Inferior parietal cortex (tissue), 1 donor: ENCODE results near the gene GEMIN7.
A peak's percentile ranks its signal among the peaks of the same experiment; 100 is the strongest.

Experiments used
- DNase-seq: peaks from one replicate; pipeline ENCODE4 v3.0.0-alpha.2; 2016; ENCODE audit errors: extremely low spot score

Gene GEMIN7, protein sequence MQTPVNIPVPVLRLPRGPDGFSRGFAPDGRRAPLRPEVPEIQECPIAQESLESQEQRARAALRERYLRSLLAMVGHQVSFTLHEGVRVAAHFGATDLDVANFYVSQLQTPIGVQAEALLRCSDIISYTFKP

DNA sequence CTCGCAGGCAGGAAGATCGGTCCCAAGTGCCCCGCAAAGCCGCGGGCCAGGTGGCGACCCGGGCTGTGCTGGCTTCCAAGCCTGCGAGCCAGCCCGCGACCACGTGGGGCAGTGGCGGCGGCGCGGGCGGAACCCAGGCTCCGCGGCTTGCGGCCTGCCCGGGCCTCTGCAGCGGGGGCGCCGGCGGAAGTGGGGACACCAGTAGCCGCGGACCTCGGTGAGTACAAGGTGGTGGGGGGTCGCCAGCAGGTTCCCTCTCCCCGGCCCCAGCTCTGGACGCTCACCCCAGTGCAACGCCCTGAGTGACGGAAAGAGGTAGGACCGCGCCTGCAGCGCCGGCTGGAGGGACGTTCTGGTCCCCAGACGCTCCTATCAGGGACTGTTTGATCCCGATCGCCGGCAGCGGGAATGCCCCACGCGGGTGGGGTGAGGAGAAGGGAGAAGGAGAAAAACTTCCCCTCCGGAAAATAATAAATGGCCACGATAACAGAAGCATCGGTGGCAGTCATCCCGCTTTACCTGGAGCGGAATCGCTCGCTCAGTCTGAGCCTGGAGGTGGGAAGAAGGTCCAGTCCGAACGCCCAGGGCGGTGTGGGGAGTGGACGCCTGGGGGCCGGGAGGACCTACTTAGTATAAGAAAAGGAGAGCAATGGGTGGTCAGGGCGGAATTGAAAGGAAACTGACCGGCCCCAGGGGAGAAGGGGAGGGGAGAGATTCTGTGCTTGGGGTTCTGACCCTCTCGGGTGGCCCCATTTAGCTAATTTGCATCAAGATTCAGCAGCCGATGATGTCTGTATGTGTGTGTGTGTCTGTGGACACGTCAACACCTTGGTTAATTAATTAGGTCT is at the start of gene GEMIN7:
Gene GEMIN7 (plus strand): TSS at position 198 of the 848 bp plus-strand sequence. CDS start 10,855 bp downstream, outside the sequence.
- peak; percentile 69 for DNase-seq

DNA sequence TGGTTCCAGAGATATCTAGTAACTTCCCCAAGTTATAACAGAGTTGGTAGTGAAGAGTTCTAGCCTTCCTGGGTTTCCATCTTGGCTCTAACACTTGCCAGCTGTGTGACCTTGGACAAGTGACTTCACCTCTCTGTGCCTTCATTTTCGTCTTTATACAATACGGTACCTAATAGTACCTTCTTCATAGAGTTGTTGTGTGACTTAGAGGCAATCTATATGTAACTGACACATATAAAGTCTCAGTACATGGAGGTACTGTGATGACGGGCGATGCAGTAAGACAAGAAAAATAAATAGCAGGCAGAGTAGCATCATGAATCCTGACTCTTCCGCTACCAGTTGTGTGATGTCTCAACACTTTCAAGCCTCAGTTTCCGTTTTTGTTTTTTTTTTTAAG is 48.2 kb upstream of the GEMIN7 start:
- DNase-seq: no peak

DNA sequence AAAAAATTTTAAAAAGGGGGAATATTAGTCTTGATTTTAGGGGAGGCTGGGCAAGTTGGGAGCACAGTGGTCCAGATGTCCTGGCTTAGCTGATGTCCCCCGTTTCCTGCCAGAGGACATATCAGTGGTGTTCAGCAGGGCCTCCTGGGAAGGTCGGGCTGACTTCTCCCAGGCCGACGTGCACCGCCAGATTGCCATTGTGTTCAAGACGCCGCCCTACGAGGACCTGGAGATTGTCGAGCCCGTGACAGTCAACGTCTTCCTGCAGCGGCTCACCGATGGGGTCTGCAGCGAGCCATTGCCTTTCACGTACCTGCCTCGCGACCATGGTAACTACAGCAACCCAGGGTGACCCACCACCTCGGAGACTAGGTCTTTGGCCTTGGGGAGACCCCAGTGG is 46.6 kb upstream of the GEMIN7 start:
- DNase-seq: no peak

DNA sequence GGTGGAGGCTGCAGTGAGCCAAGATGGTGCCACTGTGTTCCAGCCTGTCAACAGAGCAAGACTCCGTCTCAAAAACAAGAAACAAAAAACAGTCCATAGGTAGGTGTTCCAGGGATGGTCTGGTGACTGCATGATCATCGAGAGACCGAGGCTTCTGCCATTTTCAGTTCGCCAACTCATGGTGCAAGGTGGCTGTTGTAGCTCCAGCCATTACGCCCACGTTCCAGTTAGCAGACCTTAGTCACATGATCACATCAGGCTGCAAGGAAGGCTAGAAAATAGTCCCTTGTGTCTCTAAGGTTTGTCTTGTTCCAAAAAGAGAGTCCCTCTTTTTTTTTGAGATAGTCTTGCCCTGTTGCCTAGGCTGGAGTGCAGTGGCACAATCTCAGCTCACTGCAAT is 43.3 kb upstream of the GEMIN7 start:
- DNase-seq: no peak

DNA sequence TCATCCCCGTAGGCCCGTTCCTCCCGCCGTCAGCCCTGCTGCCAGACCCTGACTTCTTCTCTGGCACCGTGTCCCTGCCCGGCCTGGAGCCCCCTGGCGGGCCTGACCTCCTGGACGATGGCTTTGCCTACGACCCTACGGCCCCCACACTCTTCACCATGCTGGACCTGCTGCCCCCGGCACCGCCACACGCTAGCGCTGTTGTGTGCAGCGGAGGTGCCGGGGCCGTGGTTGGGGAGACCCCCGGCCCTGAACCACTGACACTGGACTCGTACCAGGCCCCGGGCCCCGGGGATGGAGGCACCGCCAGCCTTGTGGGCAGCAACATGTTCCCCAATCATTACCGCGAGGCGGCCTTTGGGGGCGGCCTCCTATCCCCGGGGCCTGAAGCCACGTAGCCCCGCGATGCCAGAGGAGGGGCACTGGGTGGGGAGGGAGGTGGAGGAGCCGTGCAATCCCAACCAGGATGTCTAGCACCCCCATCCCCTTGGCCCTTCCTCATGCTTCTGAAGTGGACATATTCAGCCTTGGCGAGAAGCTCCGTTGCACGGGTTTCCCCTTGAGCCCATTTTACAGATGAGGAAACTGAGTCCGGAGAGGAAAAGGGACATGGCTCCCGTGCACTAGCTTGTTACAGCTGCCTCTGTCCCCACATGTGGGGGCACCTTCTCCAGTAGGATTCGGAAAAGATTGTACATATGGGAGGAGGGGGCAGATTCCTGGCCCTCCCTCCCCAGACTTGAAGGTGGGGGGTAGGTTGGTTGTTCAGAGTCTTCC is 41.5 kb upstream of the GEMIN7 start:
- no peak for DNase-seq

DNA sequence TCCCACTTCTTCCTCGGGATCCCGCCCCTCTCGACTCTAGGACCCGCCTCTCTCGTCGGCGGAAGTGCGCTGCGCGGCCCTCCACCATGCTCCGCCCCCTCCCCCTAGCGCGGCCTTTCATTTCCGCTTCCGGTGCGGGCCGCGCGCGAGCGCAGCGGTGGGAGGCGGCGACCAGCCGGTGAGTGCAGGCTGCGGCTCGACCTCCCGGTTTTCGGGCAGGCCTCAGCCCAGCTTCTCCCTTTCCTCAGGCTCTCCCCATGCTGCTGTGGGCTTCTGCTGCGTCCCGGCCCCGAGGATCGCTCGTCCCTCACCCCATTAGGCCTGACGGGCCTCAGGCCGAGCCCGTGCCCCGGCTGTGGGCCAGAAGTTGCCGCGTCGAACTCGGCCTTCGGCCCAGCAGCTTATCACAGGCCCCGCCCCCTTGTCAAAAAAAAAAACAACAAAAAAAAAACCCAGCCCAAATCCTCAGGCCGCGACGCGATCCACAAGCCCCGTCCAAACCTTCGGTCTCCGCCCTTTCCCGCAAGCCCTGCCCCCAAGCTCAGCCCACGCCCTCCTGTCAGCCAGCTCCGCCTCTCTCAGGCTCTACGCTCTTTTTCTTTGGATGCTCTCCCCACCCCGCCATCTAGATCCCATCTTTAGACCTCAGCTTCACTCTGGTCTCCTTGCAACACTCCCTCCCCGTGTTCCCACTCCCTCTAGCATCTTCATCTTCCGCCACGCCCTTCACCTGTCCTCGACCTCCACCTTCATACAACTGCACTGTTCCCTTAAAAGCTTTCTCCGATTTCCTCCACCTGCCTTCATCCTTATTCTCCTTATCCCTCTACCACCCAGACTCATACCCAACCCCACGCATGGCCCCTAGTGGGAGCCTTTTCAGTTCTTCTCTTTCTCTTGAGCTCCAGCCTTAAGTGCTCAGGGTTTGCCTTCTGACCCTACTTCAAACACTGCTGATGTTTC is 39.8 kb upstream of the GEMIN7 start, which contains the start of gene CLASRP:
Gene CLASRP (plus strand): TSS at position 115 of the 963 bp plus-strand sequence. CDS start 1,168 bp downstream, outside the sequence.
- DNase-seq: peak; percentile 92

DNA sequence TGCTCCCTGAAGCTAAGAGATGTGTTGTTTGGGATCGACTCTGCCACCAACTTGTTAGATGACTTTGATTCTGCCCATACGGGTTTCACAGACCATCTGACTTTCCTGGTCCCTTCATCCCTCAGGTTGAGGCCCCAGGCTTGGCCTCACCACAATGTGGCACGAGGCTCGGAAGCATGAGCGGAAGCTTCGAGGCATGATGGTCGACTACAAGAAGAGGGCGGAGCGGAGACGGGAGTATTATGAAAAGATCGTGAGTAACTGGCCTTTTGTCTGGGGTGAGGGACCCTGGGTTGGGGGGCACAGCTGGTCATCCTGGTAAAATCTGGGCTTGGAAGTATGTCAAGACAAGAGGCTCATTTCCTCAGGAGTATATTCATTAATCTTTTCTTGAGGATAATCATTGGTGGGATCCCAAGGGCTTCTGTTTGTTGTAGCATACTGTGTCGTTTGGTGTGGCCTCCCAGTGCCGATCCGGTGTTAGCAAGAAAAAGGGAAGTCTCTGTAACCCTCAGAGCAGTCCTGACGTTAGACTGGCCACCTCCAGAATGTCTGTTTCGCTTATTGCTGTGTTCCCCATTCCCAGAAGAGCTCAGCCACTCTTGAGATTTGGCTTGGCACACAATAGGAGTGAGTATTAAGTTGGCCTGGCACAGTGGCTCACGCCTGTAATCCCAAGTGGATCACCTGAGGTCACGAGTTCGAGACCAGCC is 38.8 kb upstream of the GEMIN7 start:
- DNase-seq: no peak

DNA sequence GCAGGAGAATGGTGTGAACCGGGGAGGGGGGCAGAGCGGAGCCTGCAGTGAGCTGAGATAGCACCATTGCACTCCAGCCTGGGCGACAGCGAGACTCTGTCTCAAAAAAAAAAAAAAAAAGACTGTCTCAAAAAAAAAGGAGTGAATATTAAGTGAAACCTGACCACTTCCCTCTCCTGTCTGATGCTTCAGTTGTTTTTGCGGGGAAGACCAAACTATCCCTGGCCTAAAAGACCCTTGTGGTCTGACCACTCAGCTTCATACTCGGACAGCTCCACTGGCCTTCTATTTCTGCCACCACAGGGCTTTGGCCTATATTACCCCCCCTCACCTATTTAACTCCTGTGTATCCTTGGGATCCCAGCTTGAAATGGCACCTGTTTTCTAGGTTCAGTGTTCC is 37.9 kb upstream of the GEMIN7 start:
- DNase-seq: no peak

DNA sequence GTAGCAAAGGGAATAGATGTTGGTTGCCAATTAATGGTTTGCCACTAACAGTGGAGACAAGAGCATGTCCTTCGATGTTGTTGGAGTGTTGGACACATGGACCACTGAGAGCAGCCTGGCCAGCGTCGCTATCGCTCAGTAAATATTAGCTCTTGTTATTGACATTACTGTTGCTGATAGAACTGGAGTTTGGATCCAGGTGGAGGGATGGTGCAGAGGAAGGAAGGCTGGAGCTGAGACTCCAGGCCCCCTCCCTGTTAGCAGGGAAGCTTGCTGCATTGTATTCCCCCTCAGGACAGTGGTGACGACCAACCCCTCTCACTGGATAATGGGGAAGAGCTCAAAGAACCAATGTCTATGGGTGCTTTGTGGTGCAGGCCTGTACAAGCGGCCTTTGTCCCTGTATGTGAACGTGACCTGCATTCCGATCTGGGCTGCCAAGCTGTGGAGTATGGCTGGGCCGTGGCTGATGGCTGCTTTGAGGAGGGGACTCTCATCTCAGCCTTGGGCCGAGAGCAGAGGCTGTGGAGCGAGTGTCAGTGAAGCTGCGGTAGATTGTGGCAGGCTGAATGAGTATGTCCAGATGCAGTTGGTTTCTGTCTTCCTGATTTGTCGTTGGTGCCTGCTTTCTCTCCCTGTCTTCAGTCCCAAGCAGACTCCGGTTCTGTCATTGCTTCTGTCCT is 33.2 kb upstream of the GEMIN7 start:
- DNase-seq: peak; percentile 86

DNA sequence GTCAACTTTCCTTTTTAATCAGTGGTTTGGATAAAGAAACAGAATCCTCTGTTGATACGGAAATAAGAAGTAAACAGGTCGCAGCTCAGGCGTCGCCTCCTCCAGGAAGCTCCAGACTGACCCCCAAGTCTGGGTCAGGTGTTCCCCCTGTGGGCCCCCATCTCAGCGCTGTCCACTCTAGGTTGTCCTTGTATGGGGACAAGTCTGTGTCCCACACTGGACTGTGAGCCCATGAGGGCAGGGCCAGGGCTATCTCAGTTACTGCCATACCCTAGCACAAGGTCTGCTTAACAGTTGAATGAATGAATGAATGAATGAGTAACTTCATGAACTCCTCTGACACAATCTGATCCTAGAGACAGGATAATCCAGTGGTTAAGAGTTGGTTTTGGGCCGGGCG is 32.7 kb upstream of the GEMIN7 start:
- DNase-seq: no peak

DNA sequence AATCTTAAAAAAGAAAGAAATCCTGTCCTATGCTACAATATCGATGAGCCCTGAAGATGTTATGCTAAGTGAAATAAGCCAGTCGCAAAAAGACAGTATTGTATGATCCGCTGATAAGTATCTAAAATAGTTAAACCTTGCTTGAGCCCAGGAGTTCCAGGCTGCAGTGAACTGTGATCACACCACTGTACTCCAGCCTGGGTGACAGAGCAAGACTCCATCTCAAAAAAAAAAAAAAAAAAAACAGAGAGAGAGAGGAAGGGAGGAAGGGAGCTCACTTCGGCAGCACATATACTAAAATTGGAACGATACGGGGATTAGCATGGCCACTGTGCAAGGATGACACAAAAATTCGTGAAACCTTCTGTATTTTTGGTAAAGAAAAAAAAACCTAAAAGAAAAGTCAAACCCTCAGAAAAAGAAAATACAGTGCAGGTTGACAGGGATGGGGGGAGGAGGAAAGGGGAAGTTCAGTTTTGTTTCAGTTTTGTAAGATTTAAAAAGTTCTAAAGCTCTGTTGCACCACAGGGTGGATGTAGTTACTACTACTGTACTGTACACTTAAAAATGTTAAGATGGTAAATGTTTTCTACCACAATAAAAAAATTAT is 31.8 kb upstream of the GEMIN7 start:
- DNase-seq: no peak

DNA sequence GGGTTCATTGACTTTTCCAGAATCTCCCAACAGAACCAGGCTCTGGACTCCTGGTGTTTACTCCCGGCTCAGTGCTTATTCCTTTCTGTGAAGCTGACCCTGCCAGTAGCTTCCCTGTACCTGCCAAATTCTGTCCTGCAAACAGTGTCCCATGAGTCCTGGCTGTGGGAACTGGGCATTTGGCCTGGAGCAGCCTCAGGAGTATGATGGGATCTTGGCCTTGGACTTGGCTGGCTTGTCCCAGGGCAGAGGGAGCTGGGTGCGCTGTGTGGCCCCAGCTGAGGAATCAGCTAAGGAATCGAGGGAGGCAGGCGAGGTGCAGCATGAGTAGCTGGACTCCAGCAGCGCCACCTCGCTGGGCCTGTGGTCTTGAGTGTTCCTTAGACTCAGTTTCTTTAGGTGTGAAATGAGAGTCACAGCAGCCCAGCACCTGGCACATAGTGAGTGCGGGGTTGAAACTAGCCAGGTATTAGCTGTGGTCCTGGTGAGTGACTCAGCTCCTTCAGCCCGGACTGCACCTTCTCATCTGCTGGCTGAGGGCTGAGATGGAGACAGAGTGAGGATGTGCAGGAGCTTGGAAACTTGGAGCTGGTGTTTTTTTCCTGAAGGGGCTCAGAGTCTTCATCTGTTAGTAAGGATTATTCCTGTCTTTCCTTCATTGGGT is 29.9 kb upstream of the GEMIN7 start:
- DNase-seq: no peak

DNA sequence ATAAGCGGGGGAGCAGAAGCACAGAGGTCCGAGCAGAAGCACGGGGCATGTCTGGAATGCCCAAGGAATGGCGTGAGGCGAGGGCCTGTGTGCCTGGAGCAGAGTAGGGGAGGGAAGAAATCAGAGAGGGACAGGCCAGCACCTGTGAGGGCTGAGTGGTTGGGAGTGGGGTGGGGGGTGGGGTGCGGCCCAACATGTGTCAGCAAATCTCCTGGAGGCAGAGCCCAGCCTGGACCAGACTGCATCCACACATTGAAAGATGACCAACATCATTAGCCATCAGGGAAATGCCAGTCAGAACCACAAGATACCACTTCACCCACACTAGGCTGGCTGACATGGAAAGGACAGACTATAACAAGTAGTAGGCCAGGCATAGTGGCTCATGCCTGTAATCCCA is 29.0 kb upstream of the GEMIN7 start:
- no peak for DNase-seq

DNA sequence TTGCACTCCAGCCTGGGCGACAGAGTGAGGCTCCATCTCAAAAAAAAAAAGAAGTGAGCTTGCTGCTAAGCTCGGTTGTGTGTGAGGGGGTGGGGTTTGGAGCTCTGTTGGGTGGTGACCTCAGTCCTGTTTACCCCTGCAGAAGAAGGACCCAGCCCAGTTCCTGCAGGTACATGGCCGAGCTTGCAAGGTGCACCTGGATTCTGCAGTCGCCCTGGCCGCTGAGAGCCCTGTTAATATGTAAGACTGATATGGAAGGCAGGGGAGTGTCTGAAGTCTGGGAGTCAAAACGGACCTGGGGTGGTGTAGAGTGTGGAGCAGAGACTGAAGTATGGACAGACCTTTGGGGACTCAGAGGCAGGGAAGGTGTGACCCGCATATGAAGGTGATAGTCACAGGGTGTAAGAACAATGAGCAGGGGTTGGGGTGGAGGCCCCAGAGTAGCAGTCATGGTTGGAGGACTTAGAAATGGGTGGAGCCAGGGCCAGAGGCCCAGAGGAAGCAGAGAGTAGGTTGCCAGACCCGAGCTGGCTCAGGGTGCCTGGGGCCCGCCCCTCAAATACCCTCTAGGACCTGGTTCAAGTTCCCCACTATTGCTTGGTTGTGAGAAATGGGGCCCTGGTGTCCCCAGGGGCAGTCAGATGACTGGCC is 27.0 kb upstream of the GEMIN7 start:
- DNase-seq: no peak

DNA sequence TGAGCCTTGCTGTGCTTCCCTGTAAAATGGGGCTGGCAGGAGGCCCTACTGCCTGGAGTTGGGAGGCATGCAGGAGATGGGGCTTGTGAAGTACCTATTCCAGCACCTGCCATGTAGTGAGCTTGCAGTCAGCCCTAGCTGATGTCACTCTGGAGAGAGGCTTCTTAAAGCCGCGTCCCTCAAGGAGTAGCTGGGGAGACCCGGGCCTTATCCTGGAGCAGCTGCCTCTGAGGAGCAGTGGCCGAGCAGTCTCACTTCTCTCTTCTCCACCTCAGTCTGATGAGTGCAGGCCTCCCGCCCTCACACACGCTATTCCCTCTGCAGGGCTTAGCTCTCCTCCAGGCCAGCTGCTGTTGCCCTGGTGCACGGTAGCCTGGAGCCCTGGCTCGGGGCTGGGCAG is 22.2 kb upstream of the GEMIN7 start:
- no peak for DNase-seq

DNA sequence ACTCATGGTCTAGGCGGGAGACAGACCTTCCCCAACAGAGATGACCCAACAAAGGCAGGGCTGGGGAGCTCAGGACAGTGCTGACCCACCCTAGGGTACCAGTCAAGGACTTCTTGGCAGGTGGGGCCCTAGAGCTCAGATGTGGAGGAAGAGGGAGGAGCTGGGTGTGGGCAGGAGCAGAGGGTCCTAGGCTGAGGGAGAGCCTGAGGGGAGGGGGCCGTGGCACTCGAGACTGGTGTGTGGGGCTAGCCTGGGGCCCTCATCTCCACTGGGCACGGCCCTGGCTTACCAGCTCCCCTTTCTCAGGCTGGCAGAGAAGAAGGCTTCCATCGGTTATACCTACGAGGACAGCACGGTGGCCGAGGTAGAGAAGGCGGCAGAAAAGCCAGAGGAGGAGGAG is 21.6 kb upstream of the GEMIN7 start:
- DNase-seq: no peak

DNA sequence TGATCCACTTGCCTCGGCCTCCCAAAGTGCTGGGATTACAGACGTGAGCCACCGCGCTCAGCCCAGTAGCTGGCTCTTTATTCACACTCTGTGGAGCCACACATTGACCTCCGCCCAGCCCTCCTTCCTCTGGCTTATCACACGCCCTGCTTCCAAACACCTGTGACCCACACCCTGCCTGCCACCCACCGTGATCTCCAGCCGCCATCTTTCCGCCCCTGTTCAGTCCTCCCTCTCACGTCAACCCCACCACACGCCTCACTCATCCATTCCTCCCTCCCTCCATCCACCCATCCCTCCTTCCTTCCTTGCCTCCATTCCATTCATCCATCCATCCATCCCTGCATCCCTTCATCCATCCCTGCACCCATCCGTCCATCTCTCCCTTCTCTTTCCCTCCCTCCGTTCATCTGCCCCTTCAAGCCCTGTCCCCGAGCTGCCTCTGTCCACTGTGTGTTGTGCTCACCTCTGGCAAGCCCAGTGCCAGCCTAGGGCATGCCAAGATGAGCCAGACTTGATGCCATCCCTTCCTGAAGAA is 20.4 kb upstream of the GEMIN7 start:
- no peak for DNase-seq

DNA sequence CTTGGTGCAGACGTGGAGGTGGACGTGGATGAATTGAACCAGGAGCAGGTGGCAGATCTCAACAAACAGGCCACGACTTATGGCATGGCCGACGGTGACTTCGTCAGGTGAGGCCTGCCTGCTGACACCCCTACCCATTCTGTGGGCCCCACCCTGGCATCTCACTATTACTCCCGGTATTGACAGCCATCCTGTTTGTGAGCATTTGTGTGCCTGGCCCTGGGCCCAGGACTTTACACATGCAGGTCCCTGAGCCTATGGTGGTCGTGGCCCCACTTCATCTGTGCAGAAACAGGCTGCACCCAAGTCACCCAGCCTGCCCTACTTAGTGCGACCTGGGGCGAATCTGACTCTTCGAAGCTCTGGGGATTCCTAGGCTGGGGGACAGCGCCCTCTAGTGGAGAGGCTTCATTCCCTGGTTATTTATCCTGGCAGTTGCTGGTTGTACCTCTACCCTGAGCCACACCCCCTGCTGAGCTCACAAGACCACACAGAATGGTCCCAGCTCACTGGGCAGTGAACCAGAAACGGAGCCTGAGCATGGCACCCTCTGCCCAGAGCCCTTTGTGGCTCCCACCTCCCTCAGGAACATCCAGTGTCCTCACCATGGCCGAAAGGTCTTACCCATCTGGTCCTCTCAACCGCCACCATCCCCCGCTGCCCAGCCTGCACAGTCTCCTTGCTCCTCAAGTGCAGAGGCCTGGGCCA is 19.6 kb upstream of the GEMIN7 start:
- DNase-seq: peak; percentile 89
